Measurements from ENCODE around the gene TUBGCP5. TPM values are rescaled to one million over a fixed set of nuclear protein-coding genes. Genes with fewer than 3 reads are reported as not detected.

TUBGCP5 gene
- total RNA-seq, 1 donor from 2014 or later: 12.9 TPM

- Histone ChIP-seq H3K27me3 (ENCODE audit: control insufficient read depth, insufficient read depth, low read length) (no peaks in the 10 kb centered on the region), H3K4me3 (ENCODE audit: low read depth, low read length) (no peak overlapping the region), H3K36me3 (ENCODE audit: control insufficient read depth, insufficient read depth, low read length) (no peaks in the 10 kb centered on the region)
- FAIRE-seq (no peak), DNase-seq (ENCODE audit: low read depth) (no peak)
- TF ChIP-seq CTCF (IDR thresholded peaks at IDR 0.05; ENCODE audit: insufficient read depth, low read length, severe bottlenecking): no peak
Observed at GRCh38 chr15:23074684-23075083, 35.3 kb upstream of the TUBGCP5 start.

GRCh38 chr15:23073890-23074646, 34.7 kb upstream of the TUBGCP5 start:
- DNase-seq (ENCODE audit: low read depth) (no peak), FAIRE-seq (no peak)
- TF ChIP-seq CTCF (IDR thresholded peaks at IDR 0.05; ENCODE audit: insufficient read depth, low read length, severe bottlenecking): no peak
- Histone ChIP-seq H3K4me3 (ENCODE audit: low read depth, low read length) (no peak overlapping the region), H3K36me3 (ENCODE audit: control insufficient read depth, insufficient read depth, low read length) (no peaks in the 10 kb centered on the region), H3K27me3 (ENCODE audit: control insufficient read depth, insufficient read depth, low read length) (no peaks in the 10 kb centered on the region)

DNA sequence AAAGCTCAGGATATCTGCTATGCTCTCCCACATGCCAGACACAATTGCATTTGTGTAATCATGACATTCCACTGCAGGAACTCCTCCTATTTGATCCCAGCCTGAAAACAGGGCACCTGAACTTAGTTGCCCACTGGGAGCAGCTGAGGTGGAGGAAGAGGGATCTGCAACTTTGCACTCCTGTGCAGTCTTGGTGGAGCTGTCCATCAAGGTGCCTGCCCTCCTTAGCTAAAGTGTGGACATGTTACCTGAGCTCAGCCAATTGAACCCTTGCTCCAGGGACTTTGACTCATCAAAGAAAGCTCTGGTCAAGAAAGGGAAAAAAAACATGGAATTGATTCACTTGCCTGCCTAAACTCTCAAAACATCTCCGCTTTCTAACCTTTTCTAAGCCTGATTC, 33.3 kb upstream of the TUBGCP5 start:
- Histone ChIP-seq H3K4me3 (ENCODE audit: low read depth, low read length) (no peak overlapping the region), H3K27me3 (ENCODE audit: control insufficient read depth, insufficient read depth, low read length) (no peaks in the 10 kb centered on the region), H3K36me3 (ENCODE audit: control insufficient read depth, insufficient read depth, low read length) (no peaks in the 10 kb centered on the region)
- FAIRE-seq (no peak), DNase-seq (ENCODE audit: low read depth) (no peak)
- TF ChIP-seq CTCF (IDR thresholded peaks at IDR 0.05; ENCODE audit: insufficient read depth, low read length, severe bottlenecking): no peak

GRCh38 chr15:23069496-23070166, 30.3 kb upstream of the TUBGCP5 start:
- no peaks in the 10 kb centered on the region for H3K36me3 ChIP-seq (ENCODE audit: control insufficient read depth, insufficient read depth, low read length)
- DNase-seq (ENCODE audit: low read depth): no peak
- H3K27me3 ChIP-seq (ENCODE audit: control insufficient read depth, insufficient read depth, low read length): no peaks in the 10 kb centered on the region
- no peak for TF ChIP-seq CTCF (IDR thresholded peaks at IDR 0.05; ENCODE audit: insufficient read depth, low read length, severe bottlenecking)
- H3K4me3 ChIP-seq (ENCODE audit: low read depth, low read length): no peak overlapping the region
- no peak for FAIRE-seq

DNA sequence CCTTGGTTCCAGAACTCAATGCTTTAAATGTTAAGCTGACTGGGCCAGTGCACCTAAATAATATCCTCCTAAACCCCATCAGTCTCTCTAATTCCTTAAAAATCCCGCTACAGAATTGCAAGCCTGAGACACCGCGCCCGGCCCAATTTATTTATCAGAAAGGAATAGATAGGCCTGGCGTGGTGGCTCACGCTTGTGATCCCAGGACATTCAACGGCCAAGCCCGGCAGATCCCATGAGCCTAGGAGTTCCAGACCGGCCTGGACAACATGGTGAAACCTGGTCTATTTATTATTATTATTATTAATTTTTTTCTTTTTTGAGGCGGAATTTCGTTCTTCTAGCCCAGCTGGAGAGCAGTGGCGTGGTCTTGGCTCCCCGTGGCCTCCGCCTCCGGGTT, 28.0 kb upstream of the TUBGCP5 start:
- H3K4me3 ChIP-seq (ENCODE audit: low read depth, low read length): no peak overlapping the region
- H3K36me3 ChIP-seq (ENCODE audit: control insufficient read depth, insufficient read depth, low read length): no peaks in the 10 kb centered on the region
- DNase-seq (ENCODE audit: low read depth) (no peak), FAIRE-seq (no peak)
- H3K27me3 ChIP-seq (ENCODE audit: control insufficient read depth, insufficient read depth, low read length): no peaks in the 10 kb centered on the region
- no peak for TF ChIP-seq CTCF (IDR thresholded peaks at IDR 0.05; ENCODE audit: insufficient read depth, low read length, severe bottlenecking)
